ENCODE measurements around the gene EZR. TPM values are rescaled to one million over a fixed set of nuclear protein-coding genes. Genes with fewer than 3 reads are reported as not detected.

The EZR gene
- total RNA-seq, 1 experiment from 2014 or later, result 263 TPM

- Histone ChIP-seq H3K9me3 (ENCODE audit: control insufficient read depth, insufficient read depth, low read depth, low read length) (no peaks in the 10 kb centered on the region), H3K36me3 (ENCODE audit: control insufficient read depth, insufficient read depth, low read length) (peaks cover 25% of the 10 kb centered on the region), H3K4me1 (ENCODE audit: control insufficient read depth, insufficient read depth, low read length) (no peaks in the 10 kb centered on the region), H3K27ac (ENCODE audit: low read length) (no peak overlapping the region), H3K4me3 (ENCODE audit: low read depth in 2 of 2, low read length in 2 of 2) (no peak overlapping the region), H3K27me3 (ENCODE audit: control insufficient read depth, insufficient read depth, low read length) (no peaks in the 10 kb centered on the region)
- no peak for DNase-seq (ENCODE audit: low read depth, low spot score)
- ChIA-PET POLR2A (no interaction called here), CTCF (interaction anchor here (0.6 kb wide), 1 partner anchor 235 kb away, joined by 11 read pairs; no protein-coding TSS in a partner anchor)
- ATAC-seq, result no peak
- no peak for TF ChIP-seq TCF7L2 (IDR thresholded peaks at IDR 0.05; ENCODE audit: low read depth, low read length)
- TF ChIP-seq SIN3A (IDR thresholded peaks at IDR 0.05; ENCODE audit: borderline replicate concordance, insufficient read depth, low read depth, low read length), result no peak
- no peak for TF ChIP-seq CTCF (IDR thresholded peaks at IDR 0.05)
- TF ChIP-seq POLR2AphosphoS5 (IDR thresholded peaks at IDR 0.05; ENCODE audit: low read depth, low read length), result no peak
- no peak for TF ChIP-seq REST (IDR thresholded peaks at IDR 0.05; ENCODE audit: insufficient read depth in 1 of 2, low read depth in 2 of 2, low read length in 1 of 2)
- no TSS peak for BruUV-seq (replicated peaks)
- in situ Hi-C loops (cut with HindIII; ENCODE audit: low pct_unique_long_range_greater_than_20kb, low sequenced_read_pairs) (no loop called here), intact Hi-C loops (cut with micrococcal nuclease; ENCODE audit: unreplicated experiment) (no loop called here)
Measured at GRCh38 chr6:158769771-158770432, 49.3 kb downstream of the EZR start.

GRCh38 chr6:158769234-158769770 is 49.9 kb downstream of the EZR start:
- in situ Hi-C loops (cut with HindIII; ENCODE audit: low pct_unique_long_range_greater_than_20kb, low sequenced_read_pairs), result no loop called here
- intact Hi-C loops (cut with micrococcal nuclease; ENCODE audit: unreplicated experiment), result no loop called here
- no peaks in the 10 kb centered on the region for H3K9me3 ChIP-seq (ENCODE audit: control insufficient read depth, insufficient read depth, low read depth, low read length)
- no TSS peak for BruUV-seq (replicated peaks)
- no peak overlapping the region for H3K27ac ChIP-seq (ENCODE audit: low read length)
- no peaks in the 10 kb centered on the region for H3K4me1 ChIP-seq (ENCODE audit: control insufficient read depth, insufficient read depth, low read length)
- no peak for TF ChIP-seq POLR2AphosphoS5 (IDR thresholded peaks at IDR 0.05; ENCODE audit: low read depth, low read length)
- no peak for TF ChIP-seq CTCF (IDR thresholded peaks at IDR 0.05)
- TF ChIP-seq REST (IDR thresholded peaks at IDR 0.05; ENCODE audit: insufficient read depth in 1 of 2, low read depth in 2 of 2, low read length in 1 of 2), result no peak
- no peak for TF ChIP-seq TCF7L2 (IDR thresholded peaks at IDR 0.05; ENCODE audit: low read depth, low read length)
- no peak for TF ChIP-seq SIN3A (IDR thresholded peaks at IDR 0.05; ENCODE audit: borderline replicate concordance, insufficient read depth, low read depth, low read length)
- ChIA-PET CTCF (interaction anchor here (0.6 kb wide), 1 partner anchor 235 kb away, joined by 11 read pairs; no protein-coding TSS in a partner anchor), POLR2A (no interaction called here)
- ATAC-seq, result no peak
- H3K36me3 ChIP-seq (ENCODE audit: control insufficient read depth, insufficient read depth, low read length), result peaks cover 25% of the 10 kb centered on the region
- DNase-seq (ENCODE audit: low read depth, low spot score), result no peak
- no peaks in the 10 kb centered on the region for H3K27me3 ChIP-seq (ENCODE audit: control insufficient read depth, insufficient read depth, low read length)
- no peak overlapping the region for H3K4me3 ChIP-seq (ENCODE audit: low read depth in 2 of 2, low read length in 2 of 2)
